HFF-Myc (cell line): ENCODE measurements around the gene CCL20.

Experiments used
- DNase-seq: peaks from one replicate; pipeline ENCODE4 v3.0.0-alpha.2; 2011; ENCODE audit warnings: low read depth; ENCODE audit errors: extremely low read depth
- H3K4me3 ChIP-seq: replicated peaks from 2 replicates; pipeline ENCODE4 v1.5.1; 2011; ENCODE audit warnings: low read depth, mild to moderate bottlenecking, control low read depth, low read length
- CTCF ChIP-seq: IDR thresholded peaks from 2 replicates; pipeline ENCODE4 v1.5.1; 2012; ENCODE audit warnings: mild to moderate bottlenecking, low read depth, low read length, control low read depth; ENCODE audit errors: missing control alignments

Gene CCL20

DNA sequence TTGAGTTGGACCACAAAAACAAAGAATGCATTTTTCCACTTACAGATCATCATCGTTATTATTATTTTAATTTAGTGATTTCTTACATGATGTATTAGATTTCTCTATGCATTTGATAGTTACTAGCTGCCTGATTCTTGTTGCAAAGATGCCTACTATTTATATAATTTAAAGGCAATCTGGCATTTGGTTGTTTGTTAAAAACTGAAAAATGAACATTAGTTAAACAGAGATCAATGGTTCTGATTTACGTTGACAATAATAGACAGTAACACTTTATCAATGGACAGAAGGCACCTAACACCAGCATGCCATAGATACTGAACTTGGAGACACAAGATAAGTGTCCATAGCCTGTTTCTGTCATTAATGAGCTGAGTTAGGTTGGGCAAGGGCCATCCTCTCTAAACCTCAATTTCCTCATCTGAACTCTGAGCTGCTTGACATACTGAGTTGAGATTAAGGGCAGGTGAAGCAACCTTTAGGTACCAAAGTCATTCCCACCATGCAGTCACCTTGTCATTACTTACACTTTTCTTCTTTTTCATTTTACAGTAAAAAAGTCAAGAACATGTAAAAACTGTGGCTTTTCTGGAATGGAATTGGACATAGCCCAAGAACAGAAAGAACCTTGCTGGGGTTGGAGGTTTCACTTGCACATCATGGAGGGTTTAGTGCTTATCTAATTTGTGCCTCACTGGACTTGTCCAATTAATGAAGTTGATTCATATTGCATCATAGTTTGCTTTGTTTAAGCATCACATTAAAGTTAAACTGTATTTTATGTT lies 3.1 kb downstream of the CCL20 start:
- DNase-seq: no peak
- H3K4me3 ChIP-seq: no peak overlapping the region

DNA sequence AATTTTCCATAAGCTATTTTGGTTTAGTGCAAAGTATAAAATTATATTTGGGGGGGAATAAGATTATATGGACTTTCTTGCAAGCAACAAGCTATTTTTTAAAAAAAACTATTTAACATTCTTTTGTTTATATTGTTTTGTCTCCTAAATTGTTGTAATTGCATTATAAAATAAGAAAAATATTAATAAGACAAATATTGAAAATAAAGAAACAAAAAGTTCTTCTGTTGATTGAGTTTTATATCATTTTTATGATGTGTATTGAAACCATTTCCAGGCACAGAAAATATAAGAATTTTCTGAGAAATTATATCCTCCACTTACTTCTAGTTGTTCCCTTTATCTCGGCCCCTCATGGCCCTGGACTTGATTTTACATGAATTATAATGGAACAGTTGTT lies 3.7 kb downstream of the CCL20 start:
- no peak overlapping the region for H3K4me3 ChIP-seq
- no peak for TF ChIP-seq CTCF
- no peak for DNase-seq

More for the DNA sequence above, 3.1 kb downstream of the CCL20 start:
- no peak for TF ChIP-seq CTCF

DNA sequence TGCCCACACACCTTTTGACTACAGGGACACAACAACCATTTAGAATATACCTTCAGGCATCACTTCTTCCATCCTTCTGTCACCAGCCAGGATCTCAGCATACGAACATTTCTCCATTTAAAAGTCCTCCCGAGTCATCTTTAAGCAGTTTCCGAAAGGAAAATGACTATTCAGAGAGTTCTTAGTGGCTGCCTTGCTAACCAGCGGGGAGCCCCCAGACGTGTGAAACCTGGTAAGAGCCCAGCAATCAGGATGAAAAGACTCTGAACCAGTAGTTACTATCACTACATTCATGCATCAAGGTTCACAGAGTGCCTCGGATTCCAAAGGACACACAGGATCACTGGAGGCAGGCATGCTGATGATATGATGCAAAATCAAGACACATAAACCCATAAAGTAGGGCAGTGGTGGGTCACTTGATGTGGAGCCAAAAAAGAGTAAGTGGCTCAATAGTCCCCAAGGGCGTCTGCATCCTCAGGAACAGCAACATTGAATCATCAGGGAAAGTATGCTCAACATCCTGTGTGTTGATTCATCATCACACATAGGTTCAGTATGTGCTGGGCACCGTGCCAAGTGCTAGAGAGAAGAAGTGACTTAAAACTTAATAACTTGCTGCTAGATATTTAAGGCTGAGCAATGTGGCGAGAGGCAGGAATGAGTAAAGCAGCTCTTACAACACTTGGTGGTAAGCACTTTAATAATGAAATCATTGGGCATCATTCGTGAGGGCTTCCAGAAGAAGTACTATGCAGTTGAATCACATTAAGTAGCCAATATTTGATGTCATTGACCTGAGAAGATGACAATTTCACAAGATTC lies 4.4 kb downstream of the CCL20 start:
- peak; percentile 97 for DNase-seq
- TF ChIP-seq CTCF: no peak
- H3K4me3 ChIP-seq: no peak overlapping the region

DNA sequence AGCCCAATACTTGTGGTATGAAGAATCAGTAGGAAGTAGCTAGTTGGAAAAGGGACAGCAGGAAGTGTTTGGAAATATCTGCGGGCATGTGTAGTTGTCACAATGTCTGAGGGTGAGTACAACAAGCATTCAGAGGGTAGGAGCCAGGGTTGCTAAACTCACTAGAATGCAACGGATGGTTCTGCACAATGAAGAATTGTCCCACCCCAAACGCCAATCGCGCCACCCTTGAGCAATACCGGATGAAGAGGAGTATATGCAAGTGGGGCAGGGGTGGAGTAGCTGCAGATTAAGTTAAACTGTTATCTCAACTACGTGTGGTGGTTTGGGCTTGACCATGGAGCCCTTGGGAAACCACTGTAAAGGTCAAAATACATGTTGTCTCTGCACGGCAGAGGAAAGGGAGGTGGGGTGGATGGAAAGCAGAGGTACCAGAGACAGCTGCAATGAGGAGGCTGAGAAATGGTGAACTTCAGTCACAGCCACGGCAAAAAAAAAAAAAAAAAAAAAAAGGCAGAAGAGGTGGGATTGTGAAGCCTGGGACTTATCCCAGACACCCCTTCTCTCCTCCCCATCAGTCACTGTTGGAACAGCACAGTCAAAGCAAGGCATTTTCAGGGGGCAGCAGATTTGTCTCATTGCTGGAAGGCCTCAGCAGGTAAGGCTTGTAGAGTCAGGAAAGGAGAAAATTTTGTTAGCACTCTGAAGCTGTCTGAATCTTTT lies 5.2 kb downstream of the CCL20 start:
- TF ChIP-seq CTCF: no peak
- no peak overlapping the region for H3K4me3 ChIP-seq
- DNase-seq: no peak

GRCh38 chr2:227819398-227819697 lies 5.7 kb downstream of the CCL20 start:
- no peak for DNase-seq
- H3K4me3 ChIP-seq: no peak overlapping the region
- no peak for TF ChIP-seq CTCF

DNA sequence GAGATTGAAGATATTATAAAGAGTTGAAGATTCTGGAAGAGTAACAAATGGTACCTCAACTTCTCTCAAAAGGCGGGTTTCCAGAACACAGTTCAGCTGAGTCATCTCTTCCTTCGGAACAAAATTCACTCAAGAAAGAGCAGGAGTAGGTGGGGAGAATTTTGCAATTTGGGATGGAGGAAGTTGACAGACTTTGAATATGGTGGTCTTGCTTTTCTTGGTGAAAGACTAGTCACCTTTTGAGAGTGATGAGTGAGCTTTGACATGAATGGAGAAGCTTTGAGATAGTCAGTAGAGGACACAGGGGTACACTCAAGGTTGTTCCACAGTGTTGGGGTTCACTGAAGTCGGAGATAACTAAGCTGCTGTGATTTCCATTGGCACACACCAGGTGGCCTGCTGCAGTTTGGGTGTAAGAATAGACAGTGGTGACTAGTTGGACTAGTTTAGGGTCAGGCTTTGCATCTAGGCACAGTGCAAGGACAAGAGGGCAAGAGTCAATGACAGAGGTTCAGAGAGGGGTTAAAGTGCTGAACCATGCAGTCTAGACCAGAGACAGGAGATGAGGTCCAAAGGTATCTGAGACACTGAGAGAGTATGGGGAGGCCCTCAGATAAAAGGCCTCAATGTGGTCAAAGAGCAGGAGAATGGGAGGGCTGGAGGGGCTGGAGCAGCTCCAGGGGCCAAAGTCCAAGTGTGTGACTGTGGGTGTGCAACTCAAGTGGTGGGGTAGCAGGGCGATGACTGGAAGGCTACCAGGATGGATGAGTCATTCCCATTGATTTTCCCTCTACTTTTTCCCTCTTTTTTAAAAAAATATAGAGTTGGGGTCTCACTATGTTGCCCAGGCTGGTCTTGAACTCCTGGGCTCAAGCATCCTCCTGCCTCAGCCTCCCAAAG lies 7.7 kb downstream of the CCL20 start:
- TF ChIP-seq CTCF: no peak
- no peak overlapping the region for H3K4me3 ChIP-seq
- no peak for DNase-seq
